HG03575 (cell line): ENCODE measurements around the gene GPHN.
"Not testable (repeated sequence)": the region's sequence is repeated elsewhere in the genome, so short reads cannot be mapped to it uniquely, and the experiment has no call there.

ENCODE experiments used
- ATAC-seq: cut with Tn5 transposase; IDR thresholded peaks from one replicate; pipeline ENCODE4 v1.9.1; 2021; ENCODE audit not compliant: unreplicated experiment, insufficient number of reproducible peaks, low FRiP score; ENCODE audit errors: extremely low read depth

GPHN gene

DNA sequence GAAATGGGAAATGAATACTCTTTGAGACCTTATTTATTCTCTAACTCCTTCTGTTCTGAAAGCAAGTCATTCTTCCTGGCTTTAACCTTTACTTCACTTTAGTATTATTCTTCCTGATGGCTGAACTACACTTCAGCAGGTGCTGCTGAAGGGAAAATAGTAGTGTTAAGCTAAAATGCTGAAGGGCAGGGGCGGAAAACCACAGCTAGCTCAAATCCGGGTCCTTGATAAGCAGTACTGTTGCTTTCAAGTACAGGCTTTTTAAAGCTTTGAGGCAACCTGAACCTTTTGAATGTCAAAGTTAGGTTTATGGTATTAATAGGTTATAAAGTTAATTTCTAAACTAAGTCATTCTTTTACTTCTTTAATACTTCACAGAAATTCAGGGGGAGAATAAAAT is 11.0 kb upstream of the GPHN start:
- no peak for ATAC-seq

DNA sequence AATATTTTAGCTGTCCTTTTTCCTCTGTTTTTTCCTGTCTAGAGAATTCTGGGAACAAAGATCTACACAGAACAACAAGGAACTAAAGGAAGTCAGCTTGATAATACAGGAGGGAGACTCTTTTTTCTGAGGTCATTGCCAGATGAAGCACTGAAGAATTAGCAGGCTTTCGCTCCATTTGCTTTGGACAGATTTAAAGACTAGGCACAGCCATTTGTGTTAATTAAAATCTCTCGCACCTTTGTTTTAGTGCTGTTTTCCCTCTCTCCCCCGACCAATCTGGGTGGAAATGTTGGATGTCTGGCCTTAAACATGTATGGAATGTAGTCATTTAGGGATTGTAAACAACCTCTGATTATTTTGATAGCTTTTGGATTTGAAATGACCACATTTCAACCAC is 9.6 kb upstream of the GPHN start:
- no peak for ATAC-seq

DNA sequence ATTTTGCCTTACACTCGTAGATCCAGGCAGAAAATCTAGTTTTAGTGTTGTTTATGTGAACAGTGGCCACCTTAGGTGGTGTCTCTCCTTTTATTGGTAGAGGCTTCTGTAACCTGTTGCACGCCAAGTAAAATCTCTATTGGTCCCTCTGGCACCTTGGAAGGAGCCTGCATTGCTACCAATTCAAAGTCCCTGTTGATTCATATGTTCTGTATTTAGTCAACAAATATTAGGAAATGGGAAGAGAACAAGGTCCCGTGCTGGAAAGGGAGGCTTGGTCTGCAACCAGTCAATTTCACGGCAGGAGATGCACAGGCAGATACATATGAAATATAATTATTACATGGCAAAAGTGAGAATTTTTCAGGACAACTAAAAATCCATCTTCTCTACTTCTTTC is 6.4 kb upstream of the GPHN start:
- no peak for ATAC-seq

DNA sequence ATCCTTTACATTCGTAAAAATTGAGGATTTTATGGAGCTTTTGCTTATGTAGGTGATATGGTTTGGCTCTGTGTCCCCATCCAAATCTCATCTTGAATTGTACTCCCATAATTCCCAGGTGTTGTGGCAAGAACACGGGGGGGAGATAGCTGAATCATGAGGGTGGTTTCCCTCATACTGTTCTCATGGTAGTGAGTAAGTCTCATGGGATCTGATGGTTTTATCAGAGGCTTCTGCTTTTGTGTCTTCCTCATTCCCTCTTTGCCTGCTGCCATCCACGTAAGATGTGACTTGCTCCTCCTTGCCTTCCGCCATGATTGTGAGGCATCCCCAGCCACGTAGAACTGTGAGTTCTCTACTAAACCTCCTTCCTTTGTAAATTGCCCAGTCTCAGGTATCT is 5.1 kb upstream of the GPHN start:
- not testable (repeated sequence) for ATAC-seq

DNA sequence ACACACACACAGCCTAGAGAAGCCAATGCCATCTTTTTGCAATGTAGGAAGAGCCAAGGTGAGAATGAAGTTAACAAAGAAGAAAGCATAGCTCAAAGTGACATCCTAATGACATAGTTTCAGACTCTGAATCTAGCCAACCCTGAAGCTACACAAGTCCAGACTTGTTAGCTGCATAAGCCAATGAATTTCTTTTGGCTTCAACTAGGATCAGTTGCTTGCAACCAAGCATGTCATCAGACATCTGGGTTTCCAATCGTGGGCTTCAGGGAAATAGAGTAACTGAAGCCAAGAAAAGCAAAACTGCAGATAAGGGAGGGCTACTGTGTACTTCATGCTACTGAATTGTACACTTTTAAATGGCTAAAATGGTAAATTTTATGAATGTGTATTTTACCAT is 4.4 kb upstream of the GPHN start:
- no peak for ATAC-seq

DNA sequence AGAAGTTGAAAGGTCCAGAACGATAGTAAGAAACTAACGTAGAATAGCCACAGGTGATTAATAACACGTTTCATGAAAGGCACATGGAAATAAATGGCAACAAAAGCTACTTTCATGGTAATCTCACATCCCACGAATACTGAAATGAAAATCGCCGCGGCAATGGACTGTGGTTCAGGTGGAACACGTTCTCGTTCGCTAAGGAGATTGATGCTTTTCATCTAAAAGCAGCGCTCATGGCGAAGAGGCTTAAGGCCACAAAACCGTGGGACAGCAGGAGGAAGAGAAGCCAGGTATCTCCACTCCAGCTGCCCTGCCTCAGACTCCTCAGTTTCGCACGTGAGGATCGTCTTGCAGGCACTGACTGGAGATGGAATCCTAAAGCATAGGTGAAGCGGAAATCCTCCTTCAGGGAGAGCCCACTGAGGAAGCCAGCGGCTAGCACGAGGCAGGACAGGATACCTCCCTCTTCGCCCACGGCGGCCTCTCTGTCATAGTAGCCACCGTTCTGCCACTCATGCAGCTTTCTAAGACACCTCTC is 696 bp upstream of the GPHN start:
- no peak for ATAC-seq

DNA sequence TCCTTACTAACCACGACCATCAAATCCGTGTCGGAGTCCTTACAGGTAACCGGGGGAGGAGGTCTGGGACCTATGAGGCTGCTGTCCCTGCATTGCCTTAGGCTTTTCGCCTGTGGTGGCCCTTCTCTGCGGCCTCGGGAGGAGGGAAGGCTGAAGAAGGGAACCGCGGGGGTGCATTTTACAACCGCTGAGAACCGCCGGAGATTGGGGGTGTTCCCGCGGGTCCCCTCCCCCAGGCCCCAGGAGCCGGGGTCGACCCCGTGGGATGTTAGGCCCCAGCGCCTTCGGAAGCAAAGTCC is 549 bp downstream of the GPHN start:
- no peak for ATAC-seq

DNA sequence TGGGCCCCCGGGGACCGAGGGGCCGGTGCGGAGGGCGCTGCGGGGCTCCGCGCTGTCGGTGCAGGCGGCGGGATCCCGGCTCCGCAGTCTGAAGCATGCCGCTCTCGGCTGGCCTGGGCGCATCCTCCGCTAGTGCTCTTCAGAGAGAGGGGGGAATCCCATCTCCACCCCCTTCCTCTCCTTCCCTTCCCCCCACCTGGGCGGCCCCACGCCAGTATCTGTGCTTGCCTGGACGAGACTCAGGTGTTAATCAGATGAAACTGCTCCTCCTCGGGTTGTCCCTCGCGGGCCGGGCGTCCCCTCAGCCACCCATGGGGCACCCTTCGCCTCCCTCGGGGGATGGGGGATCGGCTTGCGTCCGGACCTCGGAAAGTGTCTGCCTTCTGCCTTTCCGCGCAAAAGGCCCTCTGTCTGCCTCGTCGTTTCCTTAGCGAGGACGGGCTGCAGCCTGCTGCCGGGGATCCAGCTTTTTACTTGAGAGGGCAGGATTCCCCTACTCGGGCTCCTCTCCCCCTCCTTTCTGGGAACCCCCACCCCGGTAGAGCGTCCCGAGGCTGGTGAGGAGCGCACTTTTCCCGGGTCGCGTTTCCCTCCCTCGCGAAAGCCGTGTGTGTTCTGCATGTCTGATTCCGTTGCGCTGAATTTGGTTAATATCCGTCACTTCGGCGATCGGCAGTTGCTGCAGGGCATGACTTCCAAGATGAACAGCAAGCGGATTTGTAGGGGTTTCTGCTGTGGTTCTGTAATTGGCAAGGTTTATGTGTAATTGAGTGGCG is 1.1 kb downstream of the GPHN start:
- ATAC-seq = no peak

DNA sequence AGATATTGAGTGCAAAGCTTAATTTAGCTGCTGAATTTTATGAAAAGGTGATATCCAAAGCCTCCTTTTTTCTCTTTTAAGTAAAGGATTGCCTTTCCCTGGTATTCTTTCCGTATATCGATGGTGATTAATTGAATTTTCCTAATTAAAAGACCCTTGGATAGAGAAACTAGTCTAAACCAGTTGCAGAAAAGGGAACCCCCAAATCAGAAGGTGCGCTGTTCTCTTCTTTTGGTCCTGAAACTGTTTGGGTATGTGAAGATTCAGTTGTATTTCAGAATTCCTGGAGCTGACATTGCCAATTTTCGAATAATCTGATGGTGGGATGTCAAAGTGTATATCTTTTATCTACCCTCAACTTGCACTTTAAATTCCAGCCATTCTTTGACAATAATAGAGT is 1.9 kb downstream of the GPHN start:
- no peak for ATAC-seq

DNA sequence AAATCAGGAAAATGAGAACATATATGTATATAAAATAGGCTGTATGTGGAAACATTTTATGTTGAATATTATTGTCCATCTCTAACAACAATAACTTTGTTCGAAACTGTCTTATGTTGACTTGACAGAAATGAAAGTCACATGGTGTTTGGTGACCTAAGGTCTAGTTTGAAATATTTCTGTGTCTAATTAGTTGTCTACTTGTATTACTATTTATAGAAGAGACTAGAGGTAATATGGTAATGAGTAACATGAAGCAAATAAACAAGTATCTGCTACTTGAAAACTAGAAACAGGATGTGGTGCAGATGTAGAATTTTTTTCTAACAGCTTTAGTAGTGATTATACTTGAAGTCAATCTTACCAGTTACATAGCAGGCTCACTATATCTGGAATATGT is 3.9 kb downstream of the GPHN start:
- ATAC-seq = no peak

DNA sequence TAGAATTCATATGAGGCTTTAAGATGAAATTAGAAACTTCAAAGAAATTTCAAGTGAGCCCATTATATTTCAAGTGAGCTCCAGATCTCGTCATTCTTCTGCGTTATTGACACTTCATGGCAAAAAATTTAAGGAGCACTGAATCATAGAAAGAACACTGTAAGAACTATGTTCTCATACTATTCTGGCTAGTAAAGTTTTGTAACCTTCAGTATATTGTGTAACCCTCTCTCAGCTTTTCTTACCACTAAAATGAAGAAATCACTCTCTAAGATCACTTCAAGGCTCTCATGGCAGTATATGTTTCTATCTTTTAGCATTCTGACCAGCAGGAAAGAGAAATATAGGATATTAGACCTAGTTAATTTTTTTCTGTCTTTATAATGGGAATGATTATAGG is 6.3 kb downstream of the GPHN start:
- ATAC-seq = no peak

DNA sequence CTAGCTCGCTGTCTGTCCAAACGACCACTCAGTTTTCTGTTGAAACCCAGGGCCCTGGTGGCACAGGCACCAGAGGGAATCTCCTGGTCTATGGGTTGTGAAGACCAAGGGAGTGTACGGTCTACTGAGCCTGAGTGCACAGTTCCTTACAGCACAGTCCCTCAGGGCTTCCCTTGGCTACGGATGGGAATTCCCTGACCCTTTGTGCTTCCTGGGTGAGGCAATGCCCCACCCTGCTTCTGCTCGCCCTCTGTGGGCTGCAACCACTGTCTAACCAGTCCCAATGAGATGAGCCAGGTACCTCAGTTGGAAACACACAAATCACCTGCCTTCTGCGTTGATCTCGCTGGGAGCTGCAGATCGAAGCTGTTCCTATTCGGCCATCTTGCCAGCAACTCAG is 22.6 kb downstream of the GPHN start:
- ATAC-seq = no peak

DNA sequence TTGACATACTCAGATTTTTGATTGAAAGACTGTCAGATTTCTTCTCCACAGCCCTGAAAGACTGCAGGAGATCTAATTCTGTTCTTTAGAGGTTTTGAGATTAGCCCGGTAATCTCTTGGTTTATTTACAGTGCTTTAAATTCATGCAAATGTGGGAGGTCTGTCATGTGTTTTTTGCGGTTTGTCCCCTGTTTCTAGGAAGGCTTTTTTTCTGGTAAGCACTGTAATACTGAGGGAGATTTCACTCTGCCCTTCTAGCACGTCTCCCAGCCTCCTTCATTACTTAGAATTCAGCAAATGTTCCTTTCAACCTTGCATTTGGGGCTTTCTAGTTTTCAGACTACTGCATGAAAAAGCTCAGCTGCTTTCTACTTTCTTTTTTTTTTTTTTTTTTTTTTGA is 31.1 kb downstream of the GPHN start:
- ATAC-seq = no peak

DNA sequence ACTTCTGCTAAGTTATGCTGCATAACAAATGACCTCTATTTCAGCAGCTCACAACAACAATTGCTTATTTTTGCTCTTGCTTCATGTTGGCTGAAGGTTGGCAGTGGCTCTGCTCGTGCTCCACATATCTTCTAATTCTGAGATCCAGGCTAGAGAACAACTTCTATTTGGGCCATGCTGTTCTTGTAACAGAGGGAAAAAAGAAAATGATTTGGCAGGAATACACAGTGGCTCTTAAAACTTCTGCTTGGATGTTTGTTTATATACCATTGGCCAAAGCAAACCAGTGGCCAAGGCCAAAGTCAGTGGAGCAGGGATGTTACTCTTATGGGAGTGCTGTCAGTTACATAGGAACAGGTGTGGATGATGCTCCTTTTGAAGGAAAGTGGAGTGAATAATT is 32.1 kb downstream of the GPHN start:
- ATAC-seq = no peak

DNA sequence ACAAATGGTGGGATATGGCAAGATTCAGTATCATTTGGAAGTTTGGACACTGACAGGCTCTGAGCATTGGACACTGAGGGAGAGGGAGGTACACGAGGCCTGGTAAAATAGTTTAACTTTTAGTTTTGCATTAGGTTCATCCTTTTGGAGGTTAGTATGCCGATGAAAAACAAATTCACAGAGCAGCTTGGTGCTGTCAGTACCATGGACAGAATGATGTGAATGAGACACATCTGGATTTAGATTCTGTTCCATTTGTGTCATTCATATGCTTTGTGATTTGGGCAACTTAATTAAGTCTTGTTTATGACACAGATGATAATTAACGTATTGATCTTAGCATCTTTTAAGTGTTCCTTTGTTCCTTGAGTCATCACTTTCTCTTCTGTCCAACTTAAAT is 33.7 kb downstream of the GPHN start:
- no peak for ATAC-seq

DNA sequence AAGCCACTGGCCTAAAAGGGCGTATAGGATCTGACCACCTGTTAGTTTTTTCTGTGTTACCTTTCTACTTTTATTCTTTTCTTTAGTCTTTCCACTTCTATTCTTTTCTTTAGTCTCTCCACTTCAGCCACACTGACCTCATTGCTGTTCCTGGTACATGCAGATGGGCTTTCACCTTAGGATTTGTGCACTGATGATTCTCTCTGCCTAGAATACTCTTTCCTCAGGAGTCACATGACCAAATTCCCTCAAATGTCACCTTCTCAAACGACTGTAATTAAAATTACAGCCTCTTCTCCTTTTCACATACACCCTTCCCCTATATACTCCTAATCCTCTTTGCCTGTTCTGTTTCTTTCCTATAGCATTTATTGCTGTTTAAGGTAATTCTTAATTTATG is 36.0 kb downstream of the GPHN start:
- ATAC-seq = no peak

DNA sequence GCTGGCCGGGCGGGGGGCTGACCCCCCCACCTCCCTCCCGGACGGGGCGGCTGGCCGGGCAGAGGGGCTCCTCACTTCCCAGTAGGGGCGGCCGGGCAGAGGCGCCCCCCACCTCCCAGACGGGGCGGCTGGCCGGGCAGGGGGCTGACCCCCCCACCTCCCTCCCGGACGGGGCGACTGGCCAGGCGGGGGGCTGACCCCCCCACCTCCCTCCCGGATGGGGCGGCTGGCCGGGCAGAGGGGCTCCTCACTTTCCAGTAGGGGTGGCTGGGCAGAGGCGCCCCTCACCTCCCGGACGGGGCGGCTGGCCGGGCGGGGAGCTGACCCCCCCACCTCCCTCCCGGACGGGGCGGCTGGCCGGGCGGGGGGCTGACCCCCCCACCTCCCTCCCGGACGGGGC is 37.2 kb downstream of the GPHN start:
- ATAC-seq = not testable (repeated sequence)

DNA sequence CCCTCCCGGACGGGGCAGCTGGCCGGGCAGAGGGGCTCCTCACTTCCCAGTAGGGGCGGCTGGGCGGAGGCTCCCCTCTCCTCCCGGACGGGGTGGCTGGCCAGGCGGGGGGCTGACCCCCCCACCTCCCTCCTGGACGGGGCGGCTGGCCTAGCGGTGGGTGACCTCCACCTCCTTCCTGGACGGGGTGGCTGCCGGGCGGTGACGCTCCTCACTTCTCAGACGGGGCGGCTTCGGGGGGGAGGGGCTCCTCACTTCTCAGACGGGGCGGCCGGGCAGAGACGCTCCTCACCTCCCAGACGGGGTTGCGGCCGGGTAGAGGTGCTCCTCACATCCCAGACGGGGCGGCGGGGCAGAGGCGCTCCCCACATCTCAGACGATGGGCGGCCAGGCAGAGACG is 37.8 kb downstream of the GPHN start:
- not testable (repeated sequence) for ATAC-seq

DNA sequence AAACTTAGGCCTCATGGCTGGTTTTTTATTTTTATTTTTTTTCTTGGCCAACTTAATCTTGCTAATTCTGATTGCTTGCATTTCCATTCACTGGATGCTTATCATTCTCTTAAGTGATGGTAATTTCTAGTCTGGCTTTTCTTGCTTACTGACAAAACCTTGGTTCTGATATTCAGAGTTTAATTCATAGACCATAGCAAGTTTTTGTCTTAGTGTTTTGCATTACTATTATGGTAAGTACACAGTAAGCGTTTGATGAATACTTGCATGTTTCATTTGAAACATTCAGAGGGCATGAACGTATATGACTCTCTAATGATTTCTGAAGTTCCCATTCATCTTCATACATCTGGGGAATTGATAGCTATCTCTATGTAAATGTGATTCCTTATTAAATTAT is 55.8 kb downstream of the GPHN start:
- ATAC-seq = no peak

DNA sequence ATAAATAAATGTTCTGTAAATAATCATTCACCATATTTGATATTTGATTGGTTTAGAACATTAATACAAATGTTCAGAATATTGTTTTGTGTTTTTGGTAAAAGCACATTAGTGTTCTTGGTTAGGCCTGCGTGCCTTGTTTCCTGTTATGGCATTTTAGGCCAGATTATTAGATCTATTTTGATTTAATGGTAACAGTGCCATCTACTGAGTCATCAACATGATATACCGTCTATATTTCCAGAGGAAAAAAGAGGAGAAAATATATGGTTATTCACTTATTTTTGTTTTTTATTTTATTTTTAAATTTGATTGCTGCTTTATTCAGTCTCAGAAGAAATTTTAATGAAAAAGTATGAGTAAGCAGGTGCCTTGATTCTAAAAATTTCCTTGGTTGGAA is 60.3 kb downstream of the GPHN start:
- ATAC-seq = no peak

DNA sequence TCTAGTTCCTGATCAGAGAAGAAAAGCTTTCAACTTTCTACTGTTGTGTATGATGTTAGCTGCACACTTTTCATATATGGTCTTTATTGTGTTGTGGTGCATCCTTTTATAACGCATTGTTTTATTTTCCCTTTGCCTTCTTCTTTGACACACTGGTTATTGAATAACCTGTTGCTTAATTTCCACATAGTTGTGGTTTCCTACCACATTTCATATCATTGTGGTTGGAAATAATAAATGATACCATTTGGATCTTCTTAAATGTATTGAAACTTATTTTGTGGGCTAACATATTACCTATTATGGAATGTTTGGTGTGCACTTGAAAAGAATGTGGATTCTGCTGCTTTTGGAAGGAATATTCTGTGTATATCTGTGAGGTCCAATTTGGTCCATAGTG is 64.9 kb downstream of the GPHN start:
- ATAC-seq = no peak
